Esophagus muscularis mucosa (tissue), 4 donors: ENCODE measurements around the gene DCST2. TPM values are rescaled to one million over a fixed set of nuclear protein-coding genes. Genes with fewer than 3 reads are reported as not detected.
A peak's percentile ranks its signal among the peaks of the same experiment; 100 is the strongest.
"Not testable (repeated sequence)": the region's sequence is repeated elsewhere in the genome, so short reads cannot be mapped to it uniquely, and the experiment has no call there.

Experiments used
- DNase-seq: peaks from one replicate; pipeline ENCODE4 v3.0.0-alpha.2; 2017; ENCODE audit errors: extremely low spot score
- H3K27ac ChIP-seq, 4 donors: fragments of 200-600 bp; sonication (generic); replicated peaks in 1 of 4; 1 replicate in 3 of 4; 2 replicates in 1 of 4; pipeline ENCODE4 v1.5.1; 2016 to 2019; ENCODE audit warnings: mild to moderate bottlenecking in 1 of 4
- H3K27me3 ChIP-seq, 4 donors: fragments of 200-600 bp; sonication (generic); one replicate each; pipeline versions ENCODE4 v1.5.1 to v1.6.0; 2016 to 2019
- H3K36me3 ChIP-seq, 4 donors: fragments of 200-600 bp; sonication (generic); one replicate each; pipeline ENCODE4 v1.5.1; 2016 to 2019
- H3K4me1 ChIP-seq, 4 donors: fragments of 200-600 bp; sonication (generic); one replicate each; pipeline ENCODE4 v1.5.1; 2016 to 2019
- H3K4me3 ChIP-seq, 4 donors: fragments of 200-600 bp; sonication (generic); 1 replicate in 2 of 4; 2 replicates in 2 of 4; pipeline ENCODE4 v1.5.1; 2016 to 2019; ENCODE audit warnings: mild to moderate bottlenecking in 4 of 4, moderate library complexity in 1 of 4
- H3K9me3 ChIP-seq, 4 donors: fragments of 200-600 bp; sonication (generic); 1 replicate in 3 of 4; 2 replicates in 1 of 4; pipeline ENCODE4 v1.5.1; 2016 to 2019
- EP300 ChIP-seq: sonication (generic); formaldehyde crosslinking; IDR thresholded peaks from one replicate; pipeline ENCODE4 v1.6.1; 2017; ENCODE audit warnings: antibody characterized with exemption
- POLR2A ChIP-seq: fragments of 450-650 bp; IDR thresholded peaks from one replicate; pipeline ENCODE4 v1.6.1; 2017; ENCODE audit warnings: antibody characterized with exemption, moderate library complexity, mild to moderate bottlenecking, low read depth
- POLR2AphosphoS5 ChIP-seq, 2 donors: sonication (generic); formaldehyde crosslinking; IDR thresholded peaks; one replicate each; pipeline ENCODE4 v1.6.1; 2017; ENCODE audit warnings: antibody characterized with exemption in 2 of 2
- WGBS: methylation state at CpG from one replicate; pipeline ENCODE4 v1.1.5; 2018; 5-methylcytosine and 5-hydroxymethylcytosine counted together
- intact Hi-C: fragments of 100-400 bp; cut with DNase I; formaldehyde crosslinking; loops from one replicate; pipeline ENCODE4 v1.15.1; 2023
- total RNA-seq, 4 donors: library from RNA; depleted of rRNA; stranded (reverse); fragments of >200 nt; gene quantifications; one replicate each; pipeline versions ENCODE4 v1.1.0 to v1.2.1, GENCODE V29; 2016
- TF ChIP-seq, protein P1 (sequence below), 3 experiments: fragments of 200-600 bp in 2 of 3; fragments of 450-650 bp in 1 of 3; sonication (generic) in 2 of 3; IDR thresholded peaks; one replicate each; pipeline ENCODE4 v1.5.1; 2017 to 2019; ENCODE audit warnings: antibody characterized with exemption in 3 of 3, mild to moderate bottlenecking in 2 of 3, moderate library complexity in 1 of 3

Gene DCST2
- total RNA-seq, 4 donors from 2014 or later, result 0.11 to 0.19 TPM; not detected in 2

DNA sequence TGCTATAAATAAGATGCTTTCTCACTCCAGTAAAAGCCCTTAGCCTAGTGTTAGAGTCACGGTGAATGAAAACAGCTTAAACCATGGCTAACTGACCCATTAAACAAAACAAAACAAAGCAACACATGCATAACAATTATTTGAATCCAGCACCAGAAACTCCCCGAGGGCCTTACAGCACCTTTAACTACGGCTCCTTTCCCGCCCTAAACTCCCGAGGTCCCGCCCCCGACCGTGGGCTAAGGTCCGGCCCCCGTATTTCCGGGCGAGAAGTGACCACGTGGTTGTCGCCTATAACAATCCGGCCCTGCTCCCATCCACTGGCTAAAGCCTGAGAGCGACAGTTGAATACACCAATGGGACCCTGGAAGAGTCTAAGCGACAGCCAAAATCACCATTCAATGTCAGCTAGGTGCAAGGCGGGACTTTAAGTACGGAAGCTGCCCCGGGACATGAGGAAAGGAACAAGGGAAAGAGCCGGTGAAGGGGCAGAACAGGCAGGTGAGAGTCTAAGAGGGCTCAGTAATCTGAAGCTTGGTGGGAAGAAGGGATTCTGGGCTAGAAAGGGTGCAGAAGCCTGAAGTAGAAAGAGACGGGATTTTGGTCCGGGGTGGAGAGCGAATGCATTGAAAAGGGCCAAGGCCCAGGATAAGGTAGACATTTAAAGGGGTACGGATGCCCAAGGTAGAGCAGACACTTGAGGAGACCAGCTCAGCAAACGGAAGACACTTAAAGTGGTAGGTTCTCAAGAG is 50.5 kb downstream of the DCST2 start, which contains the start of gene FLAD1:
TSS of gene FLAD1 (plus strand) at position 448 of the 752 bp plus-strand sequence. CDS start 351 bp downstream, outside the sequence.
- Histone ChIP-seq H3K4me1 (peaks cover 18 to 31% (median 24%) of the 10 kb centered on the region in 4 donors), H3K36me3 (peaks cover 0 to 24% (median 17%) of the 10 kb centered on the region in 4 donors), H3K9me3 (no peaks in the 10 kb centered on the region), H3K27ac (peak within 1 kb of the TSS; percentile 76 to 85 (median 83)), H3K4me3 (peak within 1 kb of the TSS; percentile 71 to 85 (median 74)), H3K27me3 (no peaks in the 10 kb centered on the region)
- 1% methylated on average over 23 of the region's 26 CpGs for WGBS
- DNase-seq, result peak; percentile 99
- TF ChIP-seq EP300, result no peak
- peak; percentile 82 to 86 for TF ChIP-seq POLR2AphosphoS5 (IDR thresholded peaks at IDR 0.05)
- TF ChIP-seq, protein P1, sequence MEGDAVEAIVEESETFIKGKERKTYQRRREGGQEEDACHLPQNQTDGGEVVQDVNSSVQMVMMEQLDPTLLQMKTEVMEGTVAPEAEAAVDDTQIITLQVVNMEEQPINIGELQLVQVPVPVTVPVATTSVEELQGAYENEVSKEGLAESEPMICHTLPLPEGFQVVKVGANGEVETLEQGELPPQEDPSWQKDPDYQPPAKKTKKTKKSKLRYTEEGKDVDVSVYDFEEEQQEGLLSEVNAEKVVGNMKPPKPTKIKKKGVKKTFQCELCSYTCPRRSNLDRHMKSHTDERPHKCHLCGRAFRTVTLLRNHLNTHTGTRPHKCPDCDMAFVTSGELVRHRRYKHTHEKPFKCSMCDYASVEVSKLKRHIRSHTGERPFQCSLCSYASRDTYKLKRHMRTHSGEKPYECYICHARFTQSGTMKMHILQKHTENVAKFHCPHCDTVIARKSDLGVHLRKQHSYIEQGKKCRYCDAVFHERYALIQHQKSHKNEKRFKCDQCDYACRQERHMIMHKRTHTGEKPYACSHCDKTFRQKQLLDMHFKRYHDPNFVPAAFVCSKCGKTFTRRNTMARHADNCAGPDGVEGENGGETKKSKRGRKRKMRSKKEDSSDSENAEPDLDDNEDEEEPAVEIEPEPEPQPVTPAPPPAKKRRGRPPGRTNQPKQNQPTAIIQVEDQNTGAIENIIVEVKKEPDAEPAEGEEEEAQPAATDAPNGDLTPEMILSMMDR (IDR thresholded peaks at IDR 0.05), result peak in 1 of 3 experiments; percentile 37
- no peak for TF ChIP-seq POLR2A
- intact Hi-C loops, result no loop called here

DNA sequence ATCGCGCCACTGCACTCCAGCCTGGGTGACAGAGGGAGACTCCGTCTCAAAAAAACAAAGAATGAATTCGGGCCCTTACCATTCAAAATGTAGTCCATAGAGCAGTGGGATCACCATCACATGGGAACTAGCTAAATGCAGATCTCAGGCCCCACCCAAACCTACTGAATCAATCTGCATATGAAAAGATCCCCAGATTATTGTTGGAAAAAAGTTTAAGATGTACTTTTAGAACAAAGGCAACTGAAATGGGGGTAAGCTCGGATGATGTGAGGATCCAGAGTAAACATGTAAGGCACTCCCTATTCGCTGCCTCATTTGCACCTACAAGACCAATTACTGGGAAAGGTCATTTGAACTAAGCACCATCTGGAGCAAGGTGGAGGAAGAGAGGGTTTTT is 51.2 kb downstream of the DCST2 start:
- peak overlapping the region; percentile 71 to 85 (median 74) for H3K4me3 ChIP-seq
- peak overlapping the region in 2 of 4 donors; percentile 9 to 76 for H3K27ac ChIP-seq
- no peaks in the 10 kb centered on the region for H3K9me3 ChIP-seq
- whole genome bisulfite sequencing, result 65% methylated on average over 6 of the region's 6 CpGs
- peaks cover 18 to 31% (median 22%) of the 10 kb centered on the region in 4 donors for H3K4me1 ChIP-seq
- no peaks in the 10 kb centered on the region for H3K27me3 ChIP-seq
- TF ChIP-seq, protein P1 (IDR thresholded peaks at IDR 0.05), result no peak
- TF ChIP-seq POLR2AphosphoS5 (IDR thresholded peaks at IDR 0.05) (no peak), POLR2A (no peak), EP300 (no peak)
- intact Hi-C loops, result no loop called here
- H3K36me3 ChIP-seq, result peaks cover 0 to 17% (median 10%) of the 10 kb centered on the region in 4 donors
- DNase-seq, result no peak

DNA sequence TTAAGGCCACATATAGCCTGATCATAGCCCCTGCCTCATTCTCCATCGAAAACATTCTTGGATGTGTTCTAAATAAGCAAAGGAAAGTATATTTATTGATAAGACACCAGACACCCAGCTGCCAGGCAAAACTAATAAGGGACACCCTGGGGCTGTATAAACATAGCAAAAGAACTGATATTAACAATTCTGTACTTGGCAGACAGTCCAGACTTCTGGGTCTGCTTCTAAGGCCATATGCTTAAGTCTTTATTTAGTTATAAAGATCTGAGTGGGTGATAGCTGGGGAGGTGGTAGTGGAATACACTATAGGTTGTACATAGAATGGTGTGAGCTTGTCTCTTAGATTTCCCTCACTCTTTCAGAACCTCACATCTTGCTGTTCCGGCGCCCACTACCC is 55.2 kb downstream of the DCST2 start:
- no peak for TF ChIP-seq POLR2AphosphoS5 (IDR thresholded peaks at IDR 0.05)
- TF ChIP-seq POLR2A, result no peak
- TF ChIP-seq, protein P1 (IDR thresholded peaks at IDR 0.05), result no peak
- TF ChIP-seq EP300, result no peak
- Histone ChIP-seq H3K27me3 (no peaks in the 10 kb centered on the region), H3K27ac (no peak overlapping the region), H3K4me1 (peaks cover 9 to 30% (median 20%) of the 10 kb centered on the region in 4 donors), H3K36me3 (peaks cover 0 to 9% (median 4%) of the 10 kb centered on the region in 4 donors), H3K9me3 (no peaks in the 10 kb centered on the region), H3K4me3 (no peak overlapping the region)
- no peak for DNase-seq
- WGBS, result 96% methylated on average over 3 of the region's 3 CpGs
- intact Hi-C loops, result no loop called here

DNA sequence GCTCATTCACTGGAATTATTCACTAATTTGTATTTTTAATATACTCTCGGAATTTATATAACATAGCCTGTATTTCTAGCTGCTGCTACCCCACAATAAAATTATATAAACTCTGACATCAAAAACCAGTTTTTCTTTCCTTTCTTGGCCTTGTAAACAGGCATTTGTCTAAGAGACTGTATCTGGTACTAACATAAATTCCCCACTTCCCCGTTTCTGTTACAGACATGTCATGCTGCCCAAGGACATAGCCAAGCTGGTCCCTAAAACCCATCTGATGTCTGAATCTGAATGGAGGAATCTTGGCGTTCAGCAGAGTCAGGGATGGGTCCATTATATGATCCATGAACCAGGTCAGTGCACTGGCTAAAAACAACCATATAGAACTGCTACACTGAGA is 55.8 kb downstream of the DCST2 start:
- H3K27ac ChIP-seq, H3K9me3 ChIP-seq, H3K36me3 ChIP-seq, H3K4me3 ChIP-seq, intact Hi-C loops, DNase-seq, H3K27me3 ChIP-seq: not testable (repeated sequence)
- 57% methylated on average over 3 of the region's 3 CpGs for WGBS
- peaks cover 14 to 35% (median 25%) of the 10 kb centered on the region in 4 donors for H3K4me1 ChIP-seq

DNA sequence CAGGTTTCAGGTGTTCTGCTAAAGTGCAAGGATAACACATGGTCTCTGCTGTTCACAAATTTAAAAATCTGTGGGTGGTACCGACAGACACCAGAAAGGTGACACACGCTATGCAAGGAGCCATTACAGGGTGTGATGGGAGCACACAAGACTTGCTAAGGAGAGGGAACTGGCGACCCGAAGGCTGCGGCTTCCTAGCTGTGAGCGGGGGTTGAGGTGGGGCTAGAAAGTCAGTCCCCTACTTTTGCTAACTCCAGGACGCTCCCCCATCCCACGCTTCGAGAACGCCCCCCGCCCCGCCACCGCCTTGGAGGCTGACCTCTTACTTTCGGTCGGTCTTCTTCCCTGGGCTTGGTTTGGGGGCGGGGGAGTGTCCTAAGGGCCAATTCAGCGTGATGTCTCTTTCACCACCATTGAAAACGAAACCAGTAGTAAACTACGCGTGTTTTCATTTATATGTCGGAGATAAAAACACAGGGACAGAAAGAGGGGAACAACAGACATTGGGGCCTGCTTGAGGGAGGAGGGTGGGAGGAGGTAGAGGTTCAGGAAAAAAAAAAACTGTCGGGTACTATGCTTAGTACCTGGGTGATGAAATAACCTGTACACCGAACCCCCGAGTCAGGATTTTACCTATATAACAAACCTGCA is 58.0 kb downstream of the DCST2 start:
- Histone ChIP-seq H3K27me3 (no peaks in the 10 kb centered on the region), H3K4me1 (peaks cover 28 to 47% (median 40%) of the 10 kb centered on the region in 4 donors), H3K4me3 (peak overlapping the region; percentile 63 to 77 (median 70)), H3K27ac (peak overlapping the region; percentile 96 to 98 (median 96)), H3K36me3 (peaks cover 0 to 9% (median 4%) of the 10 kb centered on the region in 4 donors), H3K9me3 (no peaks in the 10 kb centered on the region)
- DNase-seq, result no peak
- TF ChIP-seq EP300 (no peak), POLR2AphosphoS5 (IDR thresholded peaks at IDR 0.05) (peak in 1 of 2 donors; percentile 42), POLR2A (no peak)
- TF ChIP-seq, protein P1 (IDR thresholded peaks at IDR 0.05), result peak in 1 of 3 experiments; percentile 5
- 0% methylated on average over 21 of the region's 24 CpGs for WGBS
- intact Hi-C loops, result no loop called here
